HG02852 (cell line): ENCODE results near the gene NME4.
"Not testable (repeated sequence)": the region's sequence is repeated elsewhere in the genome, so short reads cannot be mapped to it uniquely, and the experiment has no call there.

Experiments
- ATAC-seq: cut with Tn5 transposase; IDR thresholded peaks from one replicate; pipeline ENCODE4 v1.9.1; 2021; ENCODE audit warnings: mild to moderate bottlenecking, moderate library complexity; ENCODE audit not compliant: unreplicated experiment

Gene NME4

GRCh38 chr16:397135-397661 is at the start of gene NME4:
NME4 (plus strand) TSS chr16:397199; CDS start chr16:397223, 24 bp downstream.
- ATAC-seq = no peak

GRCh38 chr16:347203-347602 is 49.8 kb upstream of the NME4 start:
- no peak for ATAC-seq

DNA sequence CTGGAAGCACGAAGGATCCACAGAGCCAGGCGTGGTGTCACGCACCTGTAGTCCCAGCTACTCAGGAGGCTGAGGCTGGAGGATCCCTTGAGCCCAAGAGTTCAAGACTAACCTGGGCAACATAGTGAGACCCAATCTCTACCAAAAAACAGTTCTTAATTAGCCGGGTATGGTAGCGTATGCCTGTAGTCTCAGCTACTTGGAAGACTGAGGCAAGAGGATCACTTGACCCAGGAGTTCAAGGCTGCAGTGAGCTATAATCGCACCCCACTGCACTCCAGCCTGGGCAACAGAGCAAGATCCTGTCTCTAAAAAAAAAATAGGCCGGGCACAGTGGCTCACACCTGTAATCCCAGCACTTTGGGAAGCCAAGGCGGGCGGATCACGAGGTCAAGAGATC is 48.5 kb upstream of the NME4 start:
- not testable (repeated sequence) for ATAC-seq

DNA sequence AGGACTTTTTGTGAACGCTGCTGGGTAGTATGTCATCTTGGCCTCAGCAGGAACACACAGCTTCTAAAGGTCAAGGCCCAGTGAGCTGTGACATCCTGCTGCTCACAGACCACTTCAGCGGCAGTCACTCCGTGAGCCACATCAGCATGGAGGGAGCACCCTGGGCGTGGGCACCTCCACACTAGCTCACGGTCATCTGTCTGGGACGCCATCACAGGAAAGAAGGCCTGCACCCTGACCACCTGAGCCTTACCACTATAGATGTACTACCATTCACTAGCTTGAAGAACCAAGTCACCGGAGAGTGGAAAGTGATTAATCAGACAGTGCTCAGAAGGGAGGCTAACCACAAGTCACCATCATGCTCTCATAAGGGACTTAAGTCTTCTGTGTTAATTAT is 47.8 kb upstream of the NME4 start:
- ATAC-seq = no peak

- no peak for ATAC-seq
Observed at GRCh38 chr16:350203-350602, 46.8 kb upstream of the NME4 start.

- peak; percentile 30 for ATAC-seq
Observed at GRCh38 chr16:351804-352520, 45.0 kb upstream of the NME4 start.

GRCh38 chr16:352547-353403 is 44.2 kb upstream of the NME4 start, which contains the start of gene AXIN1:
AXIN1 (minus strand) TSS chr16:352723; CDS start chr16:347025, 5,698 bp downstream.
- ATAC-seq = peak; percentile 64

GRCh38 chr16:353404-354290 is 43.4 kb upstream of the NME4 start:
- no peak for ATAC-seq

DNA sequence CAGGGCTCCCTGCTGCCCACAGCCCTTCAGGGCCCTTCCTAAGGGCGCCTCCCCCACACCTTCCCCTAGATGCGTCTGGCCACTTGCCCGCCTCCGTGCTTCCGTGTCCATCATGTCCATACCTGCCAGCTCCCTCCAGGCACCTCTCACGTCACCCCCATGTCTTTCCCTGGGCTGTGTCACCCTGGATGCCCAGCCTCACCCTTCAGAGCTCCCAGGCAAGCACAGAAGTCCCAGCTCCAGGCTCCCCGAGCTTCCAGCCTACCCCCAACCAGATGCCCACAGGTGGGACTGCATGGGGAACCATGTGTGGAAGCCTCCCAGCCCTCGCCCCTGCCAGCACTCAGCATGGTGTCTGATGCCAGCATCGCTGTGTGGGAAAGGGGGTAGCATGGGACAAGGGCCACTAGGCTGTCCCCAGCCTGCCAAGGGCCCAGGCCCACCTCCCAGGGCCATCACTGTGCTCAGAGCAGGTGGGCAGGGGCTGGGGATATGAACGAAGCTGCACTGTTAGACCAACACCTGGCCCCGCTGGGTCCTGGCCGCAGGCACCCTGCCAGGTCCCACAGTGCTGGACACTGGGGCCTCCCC is 42.6 kb upstream of the NME4 start:
- ATAC-seq = no peak

GRCh38 chr16:354971-355461 is 42.0 kb upstream of the NME4 start:
- ATAC-seq = no peak

- no peak for ATAC-seq
Observed at GRCh38 chr16:356741-357140, 40.3 kb upstream of the NME4 start.

GRCh38 chr16:359067-359763 is 37.8 kb upstream of the NME4 start:
- no peak for ATAC-seq

DNA sequence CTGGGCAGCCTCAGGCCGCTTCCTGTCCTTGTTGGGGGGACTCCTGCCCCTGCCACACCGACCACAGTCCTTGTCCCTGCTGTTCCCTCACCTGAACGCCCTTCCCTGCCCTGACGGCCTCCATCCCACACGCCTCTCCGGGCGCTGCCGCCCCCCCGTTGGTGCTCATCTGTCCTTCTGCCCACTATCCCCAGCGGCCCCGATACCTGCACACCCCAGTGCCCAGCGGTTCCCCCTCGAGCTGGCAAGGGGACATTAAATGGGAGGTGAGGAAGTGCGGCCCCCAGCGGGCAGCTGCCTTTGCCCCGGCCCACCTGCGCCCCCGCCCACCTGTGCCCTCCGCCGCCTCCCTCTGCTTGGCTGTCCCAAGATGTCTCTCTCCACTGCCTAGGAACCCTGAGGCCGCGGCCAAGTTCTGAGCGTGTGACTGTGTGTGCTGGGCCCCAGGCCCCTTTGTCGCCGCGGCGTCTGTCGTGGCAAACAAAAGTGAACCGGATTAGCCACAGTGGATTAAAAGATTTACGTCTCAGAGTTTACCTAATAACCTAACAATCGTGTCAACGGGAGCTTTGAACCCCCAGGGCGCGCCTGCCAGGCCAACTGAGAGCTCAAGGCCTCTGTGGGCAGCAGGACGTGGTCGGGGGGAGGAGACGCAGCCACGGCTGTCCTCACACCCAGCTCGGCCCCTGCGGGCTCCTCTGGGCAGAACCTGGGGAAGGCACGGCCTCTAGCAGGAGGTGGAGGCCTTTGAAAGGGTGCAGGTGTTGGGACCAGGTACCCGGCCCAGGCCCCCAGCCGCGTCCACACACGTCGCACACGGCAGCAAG is 36.9 kb upstream of the NME4 start:
- no peak for ATAC-seq

GRCh38 chr16:360698-361336 is 36.2 kb upstream of the NME4 start:
- ATAC-seq = no peak

DNA sequence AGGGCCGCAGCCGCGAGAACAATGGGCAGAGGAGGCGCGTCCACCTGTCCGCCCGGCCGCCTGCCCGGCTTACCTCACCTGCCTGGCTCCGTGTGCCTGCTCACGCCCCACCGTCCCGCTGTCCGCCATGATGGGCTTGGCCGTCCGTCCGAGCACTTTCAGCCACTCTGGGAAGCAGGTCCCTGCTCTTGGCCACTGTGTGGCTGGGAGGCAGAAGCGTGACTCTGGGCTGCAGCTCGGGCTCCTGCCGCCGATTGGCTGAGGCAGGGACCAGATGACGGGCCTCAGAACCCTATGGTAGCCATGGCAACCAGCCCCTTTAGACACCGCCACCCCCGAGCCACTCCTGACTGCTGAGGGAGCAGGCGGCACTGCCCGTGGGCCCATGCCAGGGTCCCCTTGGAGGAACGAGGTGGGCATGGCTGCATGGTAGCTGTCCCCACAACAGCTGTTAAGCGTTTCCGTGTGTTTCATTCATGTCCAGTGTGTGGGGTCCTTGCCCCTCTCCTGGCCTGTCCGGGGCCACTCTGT is 35.6 kb upstream of the NME4 start:
- ATAC-seq = no peak

- no peak for ATAC-seq
Observed at GRCh38 chr16:361872-362701, 34.9 kb upstream of the NME4 start.

- ATAC-seq = not testable (repeated sequence)
Observed at GRCh38 chr16:362702-362999, 34.3 kb upstream of the NME4 start.
